Skeletal muscle satellite cell (primary cell): ENCODE measurements around the gene TMEM235.
"Not testable (repeated sequence)": the region's sequence is repeated elsewhere in the genome, so short reads cannot be mapped to it uniquely, and the experiment has no call there.

Source experiments
- H3K27me3 ChIP-seq: 2 replicates; pipeline ENCODE4 v1.7.0; 2013; ENCODE audit warnings: low read length; ENCODE audit not compliant: control insufficient read depth, insufficient read depth
- H3K36me3 ChIP-seq: 2 replicates; pipeline ENCODE4 v1.7.0; 2013; ENCODE audit warnings: mild to moderate bottlenecking, control low read depth, low read length; ENCODE audit not compliant: insufficient read depth
- H3K4me1 ChIP-seq: 2 replicates; pipeline ENCODE4 v1.7.0; 2013; ENCODE audit warnings: low read length; ENCODE audit not compliant: control insufficient read depth, insufficient read depth
- H3K4me2 ChIP-seq: 2 replicates; pipeline ENCODE4 v1.7.0; 2013; ENCODE audit warnings: mild to moderate bottlenecking, low read length
- H3K4me3 ChIP-seq: 2 replicates; pipeline ENCODE4 v1.7.0; 2013; ENCODE audit warnings: low read length
- H3K9ac ChIP-seq: 2 replicates; pipeline ENCODE4 v1.7.0; 2013; ENCODE audit warnings: mild to moderate bottlenecking, low read depth, low read length, moderate library complexity
- H3K9me3 ChIP-seq: replicated peaks from 2 replicates; pipeline ENCODE4 v1.7.0; 2013; ENCODE audit warnings: mild to moderate bottlenecking, control low read depth, low read length

The TMEM235 gene

DNA sequence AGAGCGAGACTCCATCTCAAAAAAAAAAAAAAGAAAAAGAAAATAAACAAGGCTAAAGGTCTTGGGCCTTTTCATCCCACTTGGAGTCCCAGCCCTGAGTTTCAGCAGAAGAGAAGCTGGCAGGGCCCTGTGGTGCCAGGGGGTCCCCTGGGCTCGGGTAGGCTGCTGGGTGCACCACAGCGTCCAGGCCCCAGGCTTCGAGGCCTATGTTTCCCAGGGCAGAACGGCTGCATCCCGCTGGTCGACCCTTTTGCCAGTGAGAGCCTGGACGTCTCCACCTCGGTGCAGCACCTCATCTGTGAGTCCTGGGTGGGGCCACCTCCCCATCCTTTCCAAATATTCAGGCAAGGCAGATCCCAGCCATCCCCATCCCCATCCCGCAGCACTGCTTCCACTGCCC, 2.2 kb downstream of the TMEM235 start:
- H3K27me3 ChIP-seq: peaks cover 24% of the 10 kb centered on the region
- H3K4me2 ChIP-seq: no peak overlapping the region
- no peaks in the 10 kb centered on the region for H3K9me3 ChIP-seq
- H3K4me1 ChIP-seq: no peaks in the 10 kb centered on the region
- H3K36me3 ChIP-seq: no peaks in the 10 kb centered on the region
- H3K9ac ChIP-seq: no peak overlapping the region
- H3K4me3 ChIP-seq: no peak overlapping the region

DNA sequence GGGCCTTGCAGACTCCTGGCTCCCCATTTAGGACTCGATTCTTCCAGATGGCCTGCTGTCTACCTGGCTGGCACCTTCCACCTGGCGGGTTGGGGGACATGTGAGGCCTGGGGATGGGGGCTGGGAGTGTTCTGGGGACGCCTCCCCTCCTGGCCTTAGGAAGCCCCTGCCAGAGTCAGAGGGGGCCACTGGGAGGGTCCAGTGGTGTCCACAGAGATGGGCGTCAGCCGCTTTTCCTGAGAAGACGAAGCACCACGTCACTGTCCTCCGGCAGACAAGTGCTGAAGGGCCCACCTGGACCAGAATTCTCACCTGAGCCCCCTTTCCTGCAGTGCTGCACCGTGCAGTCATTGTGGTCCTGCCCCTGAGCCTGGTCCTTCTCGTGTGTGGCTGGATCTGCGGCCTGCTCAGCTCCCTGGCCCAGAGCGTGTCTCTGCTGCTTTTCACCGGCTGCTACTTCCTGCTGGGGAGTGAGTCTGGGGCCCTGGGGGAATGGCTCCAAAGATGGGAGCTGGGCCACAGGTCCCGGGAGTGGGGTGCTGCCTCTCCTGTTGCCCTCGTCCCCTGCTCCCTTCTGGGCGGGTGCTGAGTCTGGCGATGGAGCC, 2.9 kb downstream of the TMEM235 start:
- H3K9ac ChIP-seq: no peak overlapping the region
- no peak overlapping the region for H3K4me3 ChIP-seq
- no peaks in the 10 kb centered on the region for H3K4me1 ChIP-seq
- H3K9me3 ChIP-seq: no peaks in the 10 kb centered on the region
- H3K27me3 ChIP-seq: peaks cover 24% of the 10 kb centered on the region
- H3K36me3 ChIP-seq: no peaks in the 10 kb centered on the region
- no peak overlapping the region for H3K4me2 ChIP-seq

DNA sequence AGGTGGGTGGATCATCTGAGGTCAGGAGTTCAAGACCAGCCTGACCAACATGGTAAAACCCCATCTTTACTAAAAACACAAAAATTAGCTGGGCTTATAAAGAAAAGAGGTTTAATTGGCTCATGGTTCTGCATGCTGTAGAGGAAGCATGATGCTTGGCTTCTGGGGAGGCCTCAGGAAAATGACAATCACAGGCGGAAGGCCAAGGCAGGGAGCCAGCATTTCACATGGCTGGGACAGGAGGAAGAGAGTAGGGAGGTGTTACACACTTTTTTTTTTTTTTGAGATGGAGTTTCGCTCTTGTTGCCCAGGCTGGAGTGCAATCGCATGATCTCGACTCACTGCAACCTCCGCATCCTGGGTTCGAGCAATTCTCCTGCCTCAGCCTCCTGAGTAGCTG, 3.6 kb downstream of the TMEM235 start:
- not testable (repeated sequence) for H3K9ac ChIP-seq, H3K4me3 ChIP-seq, H3K4me1 ChIP-seq, H3K4me2 ChIP-seq, H3K9me3 ChIP-seq, H3K36me3 ChIP-seq
- peaks cover 24% of the 10 kb centered on the region for H3K27me3 ChIP-seq

DNA sequence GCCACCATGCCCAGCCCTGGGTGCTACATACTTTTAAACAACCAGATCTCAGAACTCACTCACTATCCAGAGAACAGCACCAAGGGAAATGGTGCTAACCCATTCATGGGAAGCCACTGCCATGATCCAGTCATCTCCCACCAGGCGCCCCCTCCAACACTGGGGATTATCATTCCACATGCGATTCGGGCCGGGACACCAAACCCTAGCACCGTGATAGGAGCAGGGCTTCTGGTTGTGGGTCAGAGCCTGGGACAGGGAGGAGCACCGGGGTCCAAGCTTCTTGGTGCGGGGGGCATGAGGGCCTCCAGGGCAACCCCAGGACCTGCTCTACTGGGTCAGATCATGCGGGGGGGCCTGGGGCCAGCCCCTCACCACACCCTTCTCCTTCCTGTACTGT, 4.5 kb downstream of the TMEM235 start:
- H3K4me1 ChIP-seq: no peaks in the 10 kb centered on the region
- no peak overlapping the region for H3K4me2 ChIP-seq
- no peaks in the 10 kb centered on the region for H3K9me3 ChIP-seq
- no peak overlapping the region for H3K4me3 ChIP-seq
- H3K9ac ChIP-seq: no peak overlapping the region
- H3K27me3 ChIP-seq: peaks cover 20% of the 10 kb centered on the region
- no peaks in the 10 kb centered on the region for H3K36me3 ChIP-seq

DNA sequence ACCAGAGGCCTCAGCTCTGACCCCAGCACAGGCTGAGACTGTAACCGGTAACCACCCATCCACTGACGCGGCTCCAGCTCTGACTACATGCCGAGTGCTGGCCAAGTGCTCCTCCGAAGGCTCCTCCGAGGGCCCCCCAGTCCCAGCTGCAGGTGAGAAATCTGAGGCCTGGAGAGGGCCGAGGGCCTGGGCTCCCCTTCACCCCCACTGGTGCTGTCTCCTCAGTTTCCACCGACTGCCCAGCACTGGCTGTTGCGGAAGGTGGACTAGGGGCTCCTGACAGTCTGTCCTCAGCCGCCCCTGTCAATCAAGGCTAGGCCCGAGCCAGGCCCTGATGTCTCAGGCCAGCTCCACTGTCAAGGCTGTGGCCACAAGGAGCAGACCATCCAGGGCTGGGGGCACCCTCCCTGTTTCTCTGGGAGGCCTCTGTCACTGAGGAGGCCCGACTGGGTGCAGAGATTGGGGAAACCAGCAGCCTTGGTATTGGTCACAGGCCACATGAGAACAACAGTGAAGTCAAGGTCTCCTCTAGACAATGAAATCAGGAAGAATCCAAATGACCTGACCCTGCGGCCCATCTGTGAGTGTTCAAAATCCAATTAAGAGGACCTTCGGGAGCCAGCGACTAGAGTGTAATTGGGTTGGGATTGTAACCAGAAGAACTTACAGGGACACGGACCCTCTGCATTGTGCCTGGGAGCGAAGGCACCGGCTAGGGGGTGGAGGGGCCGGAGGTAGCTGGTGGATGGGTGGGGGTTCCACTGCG, 5.1 kb downstream of the TMEM235 start:
- Histone ChIP-seq H3K27me3 (peaks cover 13% of the 10 kb centered on the region), H3K9ac (no peak overlapping the region), H3K4me2 (no peak overlapping the region), H3K4me3 (no peak overlapping the region), H3K4me1 (no peaks in the 10 kb centered on the region), H3K36me3 (no peaks in the 10 kb centered on the region), H3K9me3 (no peaks in the 10 kb centered on the region)

DNA sequence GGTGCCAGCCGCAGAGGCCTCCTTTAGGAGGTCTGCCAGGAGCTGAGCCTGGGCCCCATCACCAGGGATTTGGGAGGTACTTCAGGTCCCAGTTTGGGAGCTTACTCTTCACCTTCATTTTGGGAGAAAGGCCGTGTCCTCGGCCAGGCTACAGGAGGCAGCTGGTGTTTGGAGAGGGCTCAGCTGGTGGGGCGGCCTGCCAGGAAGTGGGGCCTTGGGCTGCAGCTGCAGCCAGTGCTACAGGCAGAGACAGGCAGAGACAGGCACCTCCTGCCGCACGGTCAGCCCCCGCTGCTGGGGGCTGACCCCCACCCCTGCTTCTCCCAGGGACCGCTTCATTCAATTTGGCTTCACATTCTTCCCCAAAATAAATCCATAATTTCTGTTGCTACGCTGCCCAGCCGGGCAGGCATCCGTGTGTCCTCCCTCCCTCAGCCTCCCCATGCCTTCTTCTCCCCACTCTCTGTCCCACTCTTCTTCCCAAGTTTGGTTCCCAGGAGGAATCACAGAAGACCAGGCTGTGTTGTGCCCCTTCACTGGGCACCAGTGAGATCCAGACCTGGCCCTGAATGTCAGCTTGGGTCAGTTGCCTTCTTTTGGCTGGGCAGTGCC, 6.1 kb downstream of the TMEM235 start:
- Histone ChIP-seq H3K4me1 (no peaks in the 10 kb centered on the region), H3K4me2 (no peak overlapping the region), H3K4me3 (no peak overlapping the region), H3K36me3 (no peaks in the 10 kb centered on the region), H3K9me3 (no peaks in the 10 kb centered on the region), H3K9ac (no peak overlapping the region), H3K27me3 (peaks cover 6% of the 10 kb centered on the region)

DNA sequence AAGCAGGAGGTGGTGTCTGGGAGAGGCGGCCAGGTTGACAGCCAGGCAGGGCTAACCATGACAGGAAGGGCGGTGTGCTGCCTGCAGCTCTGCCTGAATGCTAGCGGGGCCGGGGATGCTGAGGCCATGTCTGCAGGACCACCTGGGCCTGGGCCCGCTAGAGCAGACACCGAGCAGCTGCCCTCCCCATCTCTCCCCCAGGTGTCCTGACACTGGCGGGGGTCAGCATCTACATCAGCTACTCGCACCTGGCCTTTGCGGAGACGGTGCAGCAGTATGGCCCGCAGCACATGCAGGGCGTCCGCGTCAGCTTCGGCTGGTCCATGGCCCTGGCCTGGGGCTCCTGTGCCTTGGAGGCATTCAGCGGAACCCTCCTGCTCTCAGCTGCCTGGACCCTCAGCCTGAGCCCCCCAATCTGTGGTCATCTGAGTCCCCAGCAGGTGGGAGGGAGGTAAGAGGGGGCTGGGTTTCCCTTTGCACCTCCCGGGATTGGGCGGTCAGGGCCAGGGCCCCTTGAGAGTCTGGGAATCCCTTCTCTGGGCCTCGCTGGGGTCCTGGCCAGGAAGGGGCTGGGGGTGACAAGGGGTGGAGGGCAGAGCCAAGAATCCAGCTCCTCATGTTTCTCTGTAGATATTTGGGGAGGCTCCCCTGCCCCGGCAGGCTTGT, 7.5 kb downstream of the TMEM235 start:
- Histone ChIP-seq H3K4me1 (no peaks in the 10 kb centered on the region), H3K4me3 (no peak overlapping the region), H3K36me3 (no peaks in the 10 kb centered on the region), H3K9me3 (no peaks in the 10 kb centered on the region), H3K27me3 (no peaks in the 10 kb centered on the region), H3K9ac (no peak overlapping the region), H3K4me2 (no peak overlapping the region)

DNA sequence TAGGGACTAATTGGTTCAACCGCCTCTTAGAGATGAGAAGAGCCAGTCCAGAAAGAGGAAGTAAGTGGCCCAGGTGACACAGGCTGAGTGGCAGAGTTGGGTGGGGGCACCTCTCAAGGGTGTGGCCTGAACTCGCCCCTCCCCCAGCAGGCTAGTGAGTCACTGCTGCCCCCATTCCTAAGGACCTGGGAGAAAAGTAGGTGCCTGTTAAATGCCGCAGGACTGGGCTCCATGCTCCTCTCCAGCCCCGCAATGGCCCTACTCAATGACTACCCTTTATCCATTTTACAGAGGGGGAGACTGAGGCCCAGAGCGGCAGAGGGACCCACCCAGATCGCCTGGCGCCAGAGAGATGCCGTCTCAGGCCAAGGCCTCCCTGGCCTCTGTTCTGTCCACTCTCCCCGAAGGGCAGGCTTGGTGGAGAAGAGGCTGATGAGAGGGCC, 8.1 kb downstream of the TMEM235 start:
- H3K27me3 ChIP-seq: no peaks in the 10 kb centered on the region
- no peak overlapping the region for H3K4me2 ChIP-seq

DNA sequence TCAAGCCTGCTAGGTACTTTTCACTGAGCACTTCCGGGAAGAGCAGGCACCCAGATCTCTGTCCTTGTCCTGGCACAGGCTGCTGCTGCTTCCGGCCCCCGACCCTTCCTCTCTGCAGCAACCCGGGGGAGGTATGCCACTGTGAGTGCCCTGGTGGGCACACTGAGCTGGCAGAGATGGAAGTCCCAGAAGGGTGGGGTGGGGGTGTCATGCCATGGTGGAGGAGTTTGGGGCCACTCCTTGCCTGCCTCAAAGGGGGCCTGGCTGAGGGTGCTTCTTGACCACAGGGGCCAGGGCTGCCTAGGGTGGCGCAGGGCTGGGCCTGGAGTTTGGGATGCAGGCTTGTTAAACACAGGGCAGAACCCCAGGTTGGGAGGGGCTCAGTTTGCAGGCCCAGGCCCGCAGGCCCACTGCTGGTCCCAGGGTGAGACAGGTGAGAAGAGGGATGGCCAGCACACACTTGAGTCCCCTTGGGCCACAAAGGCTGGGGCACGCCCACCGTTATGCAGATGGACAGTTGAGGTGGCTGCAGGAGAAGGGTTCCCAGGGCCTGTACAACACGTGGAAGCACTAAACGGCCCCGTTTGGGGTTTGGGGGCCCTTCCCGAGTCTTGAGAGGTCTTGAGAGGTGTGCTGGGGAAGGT, 8.7 kb downstream of the TMEM235 start:
- no peak overlapping the region for H3K9ac ChIP-seq
- H3K36me3 ChIP-seq: no peaks in the 10 kb centered on the region
- H3K9me3 ChIP-seq: no peaks in the 10 kb centered on the region
- H3K4me1 ChIP-seq: no peaks in the 10 kb centered on the region
- no peak overlapping the region for H3K4me3 ChIP-seq
- H3K27me3 ChIP-seq: no peaks in the 10 kb centered on the region
- no peak overlapping the region for H3K4me2 ChIP-seq

More for the DNA sequence above, 8.1 kb downstream of the TMEM235 start:
- H3K4me3 ChIP-seq: no peak overlapping the region
- H3K36me3 ChIP-seq: no peaks in the 10 kb centered on the region
- H3K9me3 ChIP-seq: no peaks in the 10 kb centered on the region
- H3K4me1 ChIP-seq: no peaks in the 10 kb centered on the region
- H3K9ac ChIP-seq: no peak overlapping the region

DNA sequence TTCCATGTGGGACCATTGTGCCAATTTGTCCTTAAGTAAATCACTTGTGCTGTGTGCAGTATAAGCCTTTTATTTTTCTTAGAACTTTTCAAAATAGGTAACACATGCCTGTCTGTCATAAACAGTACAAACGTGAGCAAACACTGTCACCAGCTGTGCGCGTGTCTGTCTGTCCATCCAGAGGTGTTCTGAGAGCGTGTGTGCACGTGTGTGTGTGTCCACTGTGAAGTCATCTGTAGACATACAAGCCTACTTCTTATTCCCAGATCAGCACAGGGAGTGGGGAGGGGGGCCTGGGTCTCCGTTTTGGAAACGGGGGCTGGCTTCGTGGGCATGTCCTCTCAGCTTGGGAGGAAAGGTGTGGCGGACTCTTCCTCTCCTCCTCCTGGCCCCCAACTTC, 9.4 kb downstream of the TMEM235 start:
- Histone ChIP-seq H3K9ac (no peak overlapping the region), H3K36me3 (no peaks in the 10 kb centered on the region), H3K4me1 (no peaks in the 10 kb centered on the region), H3K9me3 (no peaks in the 10 kb centered on the region), H3K4me2 (no peak overlapping the region), H3K27me3 (no peaks in the 10 kb centered on the region), H3K4me3 (no peak overlapping the region)

DNA sequence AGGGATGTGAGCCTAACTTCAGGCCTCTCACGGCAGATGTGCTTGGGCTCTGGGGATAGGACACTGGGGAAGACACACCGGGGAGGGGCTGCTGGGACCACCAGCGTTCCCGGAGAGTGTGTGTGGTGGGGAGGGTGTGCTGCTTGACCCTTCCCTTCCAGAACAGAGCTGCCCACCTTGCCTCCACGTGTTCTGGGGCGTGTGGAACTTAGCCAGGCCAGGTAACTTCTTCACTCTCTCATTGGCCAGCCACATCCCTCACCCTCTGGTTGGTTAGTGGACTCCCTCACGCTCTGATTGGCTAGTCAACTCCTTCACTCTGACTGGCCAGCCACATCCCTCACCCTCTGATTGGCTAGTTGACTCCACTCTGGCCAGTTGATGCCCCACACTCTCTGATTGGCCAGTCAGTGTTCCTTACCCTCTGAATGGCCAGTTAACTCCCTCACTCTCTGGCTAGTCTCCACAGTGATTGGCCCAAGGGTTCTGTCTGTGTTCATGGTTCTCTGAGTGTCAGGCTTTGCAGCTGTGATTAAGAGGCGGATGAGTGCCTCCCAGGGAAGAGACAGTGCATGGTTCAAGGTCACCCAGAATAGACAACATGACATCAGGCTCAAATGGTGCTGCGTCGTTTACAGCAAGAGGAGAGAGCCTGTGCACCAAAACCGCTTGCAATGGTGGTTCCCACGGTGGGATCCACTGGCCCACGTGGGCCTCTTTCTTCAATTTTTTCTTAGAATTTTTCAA, 10.0 kb downstream of the TMEM235 start:
- Histone ChIP-seq H3K9me3 (no peaks in the 10 kb centered on the region), H3K27me3 (no peaks in the 10 kb centered on the region), H3K4me3 (no peak overlapping the region)

More for the DNA sequence above, 10.0 kb downstream of the TMEM235 start:
- Histone ChIP-seq H3K4me2 (no peak overlapping the region), H3K9ac (no peak overlapping the region), H3K36me3 (no peaks in the 10 kb centered on the region), H3K4me1 (no peaks in the 10 kb centered on the region)
